ENCODE data around the gene PTTG1IP2. TPM values are rescaled to one million over a fixed set of nuclear protein-coding genes. Genes with fewer than 3 reads are reported as not detected.
A peak's percentile ranks its signal among the peaks of the same experiment; 100 is the strongest.

Gene PTTG1IP2
- total RNA-seq, 1 donor from 2014 or later: not detected

GRCh38 chr7:90453259-90453891 lies 16.1 kb upstream of the PTTG1IP2 start:
- Mint-ChIP-seq H3K27me3 (ENCODE audit: low read depth, unreplicated experiment) (peaks cover 3% of the 10 kb centered on the region), H3K27ac (ENCODE audit: unreplicated experiment) (no peak overlapping the region), H3K36me3 (ENCODE audit: low read depth, unreplicated experiment) (no peaks in the 10 kb centered on the region), H3K4me1 (ENCODE audit: low read depth, unreplicated experiment) (peaks cover 2% of the 10 kb centered on the region), H3K4me3 (ENCODE audit: unreplicated experiment) (no peak overlapping the region), H3K9me3 (ENCODE audit: unreplicated experiment) (no peaks in the 10 kb centered on the region)
- no peak overlapping the region for H3K4me3 ChIP-seq (ENCODE audit: insufficient read depth, low read depth, low read length)
- no peaks in the 10 kb centered on the region for H3K9me3 ChIP-seq (ENCODE audit: insufficient read depth, low read depth, low read length)
- TF ChIP-seq EZH2 (IDR thresholded peaks at IDR 0.05; ENCODE audit: insufficient read depth, low read length) (no peak), CTCF (IDR thresholded peaks at IDR 0.05; ENCODE audit: insufficient read depth, low read depth, low read length) (no peak)
- no peak overlapping the region for H2AFZ ChIP-seq (ENCODE audit: low read depth, low read length)
- no peak for FAIRE-seq
- H3K4me1 ChIP-seq (ENCODE audit: insufficient read depth, low read length): no peaks in the 10 kb centered on the region
- no peak overlapping the region for H3K27ac ChIP-seq (ENCODE audit: low read depth, low read length)
- no peak overlapping the region for H3K9ac ChIP-seq (ENCODE audit: low read length)
- DNase-seq (ENCODE audit: low read depth): no peak
- no peaks in the 10 kb centered on the region for H3K27me3 ChIP-seq (ENCODE audit: insufficient read depth, low read length)
- H3K4me2 ChIP-seq (ENCODE audit: low read length): no peak overlapping the region
- H3K79me2 ChIP-seq (ENCODE audit: insufficient read depth, low read length): no peaks in the 10 kb centered on the region
- H3K36me3 ChIP-seq (ENCODE audit: insufficient read depth, low read length): no peaks in the 10 kb centered on the region
- H4K20me1 ChIP-seq (ENCODE audit: insufficient read depth, low read length): no peaks in the 10 kb centered on the region

GRCh38 chr7:90453931-90454330 lies 15.5 kb upstream of the PTTG1IP2 start:
- no peak overlapping the region for H3K4me2 ChIP-seq (ENCODE audit: low read length)
- H3K9me3 Mint-ChIP-seq (ENCODE audit: unreplicated experiment): no peaks in the 10 kb centered on the region
- no peak overlapping the region for H3K4me3 Mint-ChIP-seq (ENCODE audit: unreplicated experiment)
- H3K27ac ChIP-seq (ENCODE audit: low read depth, low read length): no peak overlapping the region
- no peaks in the 10 kb centered on the region for H4K20me1 ChIP-seq (ENCODE audit: insufficient read depth, low read length)
- H3K27me3 Mint-ChIP-seq (ENCODE audit: low read depth, unreplicated experiment): peaks cover 3% of the 10 kb centered on the region
- H3K4me1 Mint-ChIP-seq (ENCODE audit: low read depth, unreplicated experiment): peaks cover 2% of the 10 kb centered on the region
- no peaks in the 10 kb centered on the region for H3K4me1 ChIP-seq (ENCODE audit: insufficient read depth, low read length)
- H3K36me3 ChIP-seq (ENCODE audit: insufficient read depth, low read length): no peaks in the 10 kb centered on the region
- no peaks in the 10 kb centered on the region for H3K9me3 ChIP-seq (ENCODE audit: insufficient read depth, low read depth, low read length)
- no peak overlapping the region for H3K9ac ChIP-seq (ENCODE audit: low read length)
- peak; percentile 73 for FAIRE-seq
- DNase-seq (ENCODE audit: low read depth): no peak
- H3K79me2 ChIP-seq (ENCODE audit: insufficient read depth, low read length): no peaks in the 10 kb centered on the region
- H2AFZ ChIP-seq (ENCODE audit: low read depth, low read length): no peak overlapping the region
- no peak overlapping the region for H3K4me3 ChIP-seq (ENCODE audit: insufficient read depth, low read depth, low read length)
- no peaks in the 10 kb centered on the region for H3K27me3 ChIP-seq (ENCODE audit: insufficient read depth, low read length)
- TF ChIP-seq CTCF (IDR thresholded peaks at IDR 0.05; ENCODE audit: insufficient read depth, low read depth, low read length) (no peak), EZH2 (IDR thresholded peaks at IDR 0.05; ENCODE audit: insufficient read depth, low read length) (no peak)
- H3K36me3 Mint-ChIP-seq (ENCODE audit: low read depth, unreplicated experiment): no peaks in the 10 kb centered on the region
- H3K27ac Mint-ChIP-seq (ENCODE audit: unreplicated experiment): no peak overlapping the region

Data from astrocyte (in vitro differentiated cells and primary cell).